Ammon's horn (tissue), 1 donor: Measurements from ENCODE around the gene TPD52L2.
"Not testable (repeated sequence)": the region's sequence is repeated elsewhere in the genome, so short reads cannot be mapped to it uniquely, and the experiment has no call there.

Experiments used
- DNase-seq: peaks from one replicate; pipeline ENCODE4 v3.0.0-alpha.2; 2016; ENCODE audit warnings: low spot score

The TPD52L2 gene

GRCh38 chr20:63855363-63856097 lies 9.5 kb upstream of the TPD52L2 start:
- no peak for DNase-seq

GRCh38 chr20:63856098-63856511 lies 9.0 kb upstream of the TPD52L2 start:
- no peak for DNase-seq

- no peak for DNase-seq
Measured at GRCh38 chr20:63857764-63858392, 7.2 kb upstream of the TPD52L2 start.

- DNase-seq, result no peak
Measured at GRCh38 chr20:63858393-63859165, 6.5 kb upstream of the TPD52L2 start.

GRCh38 chr20:63859166-63859699 lies 5.8 kb upstream of the TPD52L2 start:
- no peak for DNase-seq

GRCh38 chr20:63860325-63861051 lies 4.6 kb upstream of the TPD52L2 start:
- no peak for DNase-seq

- DNase-seq, result no peak
Measured at GRCh38 chr20:63861365-63861934, 3.6 kb upstream of the TPD52L2 start, which contains the start of gene ABHD16B. Gene ABHD16B (plus strand): TSS chr20:63861498. CDS start chr20:63861541, 43 bp downstream.

GRCh38 chr20:63861981-63862901 lies 2.8 kb upstream of the TPD52L2 start:
- no peak for DNase-seq

- DNase-seq, result no peak
Measured at GRCh38 chr20:63863021-63863797, 1.9 kb upstream of the TPD52L2 start.

- DNase-seq, result peak; percentile 87
Measured at GRCh38 chr20:63863798-63864544, 1.1 kb upstream of the TPD52L2 start.

GRCh38 chr20:63864545-63864977 lies 509 bp upstream of the TPD52L2 start:
- no peak for DNase-seq

GRCh38 chr20:63867042-63867441 lies 2.0 kb downstream of the TPD52L2 start:
- DNase-seq, result not testable (repeated sequence)

GRCh38 chr20:63868264-63868663 lies 3.2 kb downstream of the TPD52L2 start:
- no peak for DNase-seq

GRCh38 chr20:63873477-63873971 lies 8.5 kb downstream of the TPD52L2 start:
- DNase-seq, result peak; percentile 68

- DNase-seq, result not testable (repeated sequence)
Measured at GRCh38 chr20:63874241-63874640, 9.2 kb downstream of the TPD52L2 start.

- no peak for DNase-seq
Measured at GRCh38 chr20:63876489-63877036, 11.5 kb downstream of the TPD52L2 start.

GRCh38 chr20:63877755-63878470 lies 12.8 kb downstream of the TPD52L2 start:
- no peak for DNase-seq
